Aorta (tissue), 5 donors: ENCODE measurements around the gene DPP8. TPM values are rescaled to one million over a fixed set of nuclear protein-coding genes. Genes with fewer than 3 reads are reported as not detected.
A peak's percentile ranks its signal among the peaks of the same experiment; 100 is the strongest.
"Not testable (repeated sequence)": the region's sequence is repeated elsewhere in the genome, so short reads cannot be mapped to it uniquely, and the experiment has no call there.

Experiments
- ATAC-seq: fragments of 200-7000 bp; cut with Tn5 transposase; one replicate; pipeline ENCODE4 v1.9.1; 2022; ENCODE audit warnings: moderate library complexity; ENCODE audit not compliant: low FRiP score
- DNase-seq, 2 donors: peaks; one replicate each; pipeline ENCODE4 v3.0.0-alpha.2; 2020
- H3K27ac ChIP-seq, 2 donors: one replicate each; pipeline ENCODE4 v1.5.1; 2013; ENCODE audit warnings: low read length in 2 of 2, mild to moderate bottlenecking in 2 of 2, moderate library complexity in 2 of 2, control low read depth in 1 of 2, inconsistent platforms in 1 of 2, low read depth in 1 of 2
- H3K27me3 ChIP-seq, 2 donors: one replicate each; pipeline ENCODE4 v1.6.1; 2013; ENCODE audit warnings: control low read depth in 1 of 2, low read length in 1 of 2, mild to moderate bottlenecking in 1 of 2, moderate library complexity in 1 of 2; ENCODE audit not compliant: insufficient read depth in 2 of 2, control insufficient read depth in 1 of 2
- H3K36me3 ChIP-seq, 2 donors: one replicate each; pipeline ENCODE4 v1.6.1; 2013; ENCODE audit warnings: control low read depth in 1 of 2, low read length in 1 of 2, mild to moderate bottlenecking in 1 of 2; ENCODE audit not compliant: insufficient read depth in 2 of 2, control insufficient read depth in 1 of 2
- H3K4me1 ChIP-seq, 2 donors: one replicate each; pipeline ENCODE4 v1.6.1; 2013; ENCODE audit warnings: low read length in 2 of 2, control low read depth in 1 of 2, mild to moderate bottlenecking in 1 of 2, moderate library complexity in 1 of 2; ENCODE audit not compliant: insufficient read depth in 2 of 2, control insufficient read depth in 1 of 2
- H3K4me3 ChIP-seq, 2 donors: one replicate each; pipeline ENCODE4 v1.5.1; 2013; ENCODE audit warnings: low read length in 2 of 2, control low read depth in 1 of 2, mild to moderate bottlenecking in 1 of 2
- H3K9me3 ChIP-seq: one replicate; pipeline ENCODE4 v1.6.1; 2013; ENCODE audit warnings: mild to moderate bottlenecking, low read length; ENCODE audit not compliant: control insufficient read depth
- WGBS, 2 donors: extraction: QIAGEN DNeasy Blood & Tissue Kit; methylation state at CpG; one replicate each; pipeline ENCODE4 v1.1.7; 2013; 5-methylcytosine and 5-hydroxymethylcytosine counted together
- intact Hi-C, 2 donors: fragments of 100-400 bp; cut with DNase I; formaldehyde crosslinking; loops; one replicate each; pipeline versions ENCODE4 v1.14.2 to v1.15.0; 2022
- polyA plus RNA-seq, 2 donors: library from polyadenylated mRNA; stranded (reverse); fragments of 200-250 nt; gene quantifications; one replicate each; pipeline ENCODE4 v1.2.3, GENCODE V29; 2013
- total RNA-seq, 2 donors: library from RNA; stranded (reverse); fragmentation: NEBNext Ultra II Directional; extraction: Animal tissue kit (Norgen Biotek cat#: 25700); gene quantifications; one replicate each; pipeline ENCODE4 v1.2.1, GENCODE V29; 2021
- donor health status: healthy with polysubstance abuse.
- donor health status: Bipolar disorder and iron deficiency.
- donor health status: DM: no; HTN: no; CAD: no.
- donor health status: DM: no; HTN: no; CAD: no.
- donor health status: DM: yes; HTN: yes; CAD: no.

DPP8 gene
- total and polyA plus RNA-seq, 4 donors: 10.6 to 43.7 (median 25.6) TPM

GRCh38 chr15:65399001-65399706 lies 118.3 kb downstream of the DPP8 start:
- H3K27me3 ChIP-seq: no peaks in the 10 kb centered on the region
- H3K4me3 ChIP-seq: no peak overlapping the region
- WGBS, 2 donors: 89 to 91% methylated on average over 11 of the region's 11 CpGs
- no peaks in the 10 kb centered on the region for H3K36me3 ChIP-seq
- H3K27ac ChIP-seq: no peak overlapping the region
- no peaks in the 10 kb centered on the region for H3K4me1 ChIP-seq
- intact Hi-C loops: no loop called here
- ATAC-seq (no peak), DNase-seq (peak; percentile 13 to 18)
- H3K9me3 ChIP-seq: no peaks in the 10 kb centered on the region

- 96 to 97% methylated on average over 16 of the region's 16 CpGs for WGBS, 2 donors
- intact Hi-C loops, H3K9me3 ChIP-seq, ATAC-seq, H3K27me3 ChIP-seq, H3K4me3 ChIP-seq, H3K27ac ChIP-seq, H3K4me1 ChIP-seq, H3K36me3 ChIP-seq: not testable (repeated sequence)
- peak in 1 of 2 donors; percentile 41 for DNase-seq
Observed at GRCh38 chr15:65398486-65398885, 119.0 kb downstream of the DPP8 start.

DNA sequence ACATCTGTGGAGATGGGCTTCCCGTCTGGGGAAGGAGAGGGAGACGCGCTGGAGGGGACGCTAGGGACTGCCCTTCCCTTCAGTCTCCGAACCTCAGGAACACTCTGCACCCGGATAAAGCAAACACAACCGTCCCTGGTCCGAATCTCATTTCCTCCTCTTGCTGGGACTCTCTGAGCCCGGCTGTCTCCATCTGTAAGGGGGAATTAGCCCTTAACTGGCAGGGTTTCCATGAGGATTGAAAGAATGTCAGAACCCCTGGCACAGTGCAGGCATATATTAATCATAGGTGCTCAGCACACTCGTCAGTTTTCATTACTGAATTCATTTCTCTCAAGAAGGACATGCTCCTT lies 120.5 kb downstream of the DPP8 start:
- intact Hi-C loops: no loop called here
- Histone ChIP-seq H3K27me3 (no peaks in the 10 kb centered on the region), H3K27ac (no peak overlapping the region), H3K9me3 (no peaks in the 10 kb centered on the region), H3K4me3 (no peak overlapping the region), H3K36me3 (no peaks in the 10 kb centered on the region), H3K4me1 (no peaks in the 10 kb centered on the region)
- WGBS, 2 donors: 18 to 20% methylated on average over 10 of the region's 10 CpGs
- no peak for ATAC-seq
- DNase-seq: no peak

DNA sequence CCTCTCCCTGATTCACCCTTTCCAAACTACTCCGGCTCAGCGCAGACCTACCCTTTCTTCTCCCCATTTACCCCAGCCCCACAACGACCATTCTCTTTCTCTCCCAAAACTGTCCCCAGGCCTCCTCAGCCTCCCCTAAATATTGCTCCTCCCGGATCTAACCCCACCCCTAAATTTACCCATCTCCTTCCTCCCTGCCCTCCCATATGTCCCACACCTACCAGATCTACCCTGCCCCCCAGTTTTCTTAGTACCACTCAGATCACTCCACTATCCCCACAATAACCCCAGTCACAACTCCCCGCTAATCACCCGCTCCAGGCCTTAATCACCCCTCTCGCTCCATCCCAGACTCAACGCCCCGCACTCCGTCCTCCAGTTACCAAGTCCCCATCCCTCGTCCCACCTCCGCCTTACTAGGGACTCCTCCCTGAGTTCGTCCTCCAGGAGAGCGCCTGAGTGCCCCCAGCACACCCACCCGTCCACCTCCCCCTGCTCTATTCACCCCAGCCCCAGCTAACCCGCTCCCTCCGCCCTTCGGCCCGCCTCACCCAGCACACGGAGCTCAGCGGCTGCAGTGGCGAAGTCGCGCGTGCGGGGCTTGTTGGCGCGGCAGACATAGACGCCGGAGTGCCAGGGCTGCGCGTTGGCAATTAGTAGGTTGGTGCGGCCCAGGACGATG lies 121.1 kb downstream of the DPP8 start:
- ATAC-seq (no peak), DNase-seq (peak in 1 of 2 donors; percentile 71)
- no peak overlapping the region for H3K4me3 ChIP-seq
- no peaks in the 10 kb centered on the region for H3K36me3 ChIP-seq
- intact Hi-C loops: no loop called here
- H3K9me3 ChIP-seq: no peaks in the 10 kb centered on the region
- H3K4me1 ChIP-seq: no peaks in the 10 kb centered on the region
- whole genome bisulfite sequencing, 2 donors: 15 to 17% methylated on average over 34 of the region's 34 CpGs
- H3K27me3 ChIP-seq: no peaks in the 10 kb centered on the region
- no peak overlapping the region for H3K27ac ChIP-seq

GRCh38 chr15:65395567-65396202 lies 121.8 kb downstream of the DPP8 start:
- H3K4me1 ChIP-seq: no peaks in the 10 kb centered on the region
- no peak overlapping the region for H3K4me3 ChIP-seq
- no peak for ATAC-seq
- no peaks in the 10 kb centered on the region for H3K27me3 ChIP-seq
- H3K27ac ChIP-seq: no peak overlapping the region
- intact Hi-C loops: no loop called here
- no peaks in the 10 kb centered on the region for H3K36me3 ChIP-seq
- DNase-seq: peak in 1 of 2 donors; percentile 71
- 13 to 16% methylated on average over 54 to 72 of the region's 72 CpGs for WGBS, 2 donors
- no peaks in the 10 kb centered on the region for H3K9me3 ChIP-seq

DNA sequence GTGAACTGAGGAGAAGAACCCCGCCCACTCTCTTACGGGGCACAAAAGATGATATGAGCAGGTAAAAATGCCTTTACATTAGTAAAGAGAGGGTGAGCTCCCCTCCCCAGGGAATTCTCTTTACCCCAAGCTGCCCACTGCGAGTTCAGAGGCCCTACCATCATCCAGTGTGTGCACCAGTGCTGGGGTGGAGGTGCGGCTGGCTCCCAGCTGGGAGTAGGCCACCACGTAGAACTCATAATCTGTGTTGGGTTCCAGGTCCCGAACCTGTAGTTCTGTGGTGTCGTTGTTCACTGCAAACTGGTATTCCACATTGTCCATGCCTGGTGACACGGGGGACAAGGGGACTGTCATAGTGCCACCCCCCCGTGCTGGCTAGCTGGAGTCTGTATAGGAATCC lies 122.6 kb downstream of the DPP8 start:
- 92 to 94% methylated on average over 9 of the region's 9 CpGs for WGBS, 2 donors
- Histone ChIP-seq H3K36me3 (no peaks in the 10 kb centered on the region), H3K27me3 (no peaks in the 10 kb centered on the region), H3K9me3 (no peaks in the 10 kb centered on the region), H3K4me1 (no peaks in the 10 kb centered on the region), H3K27ac (no peak overlapping the region), H3K4me3 (no peak overlapping the region)
- DNase-seq (peak; percentile 12 to 42), ATAC-seq (no peak)
- intact Hi-C loops: no loop called here

DNA sequence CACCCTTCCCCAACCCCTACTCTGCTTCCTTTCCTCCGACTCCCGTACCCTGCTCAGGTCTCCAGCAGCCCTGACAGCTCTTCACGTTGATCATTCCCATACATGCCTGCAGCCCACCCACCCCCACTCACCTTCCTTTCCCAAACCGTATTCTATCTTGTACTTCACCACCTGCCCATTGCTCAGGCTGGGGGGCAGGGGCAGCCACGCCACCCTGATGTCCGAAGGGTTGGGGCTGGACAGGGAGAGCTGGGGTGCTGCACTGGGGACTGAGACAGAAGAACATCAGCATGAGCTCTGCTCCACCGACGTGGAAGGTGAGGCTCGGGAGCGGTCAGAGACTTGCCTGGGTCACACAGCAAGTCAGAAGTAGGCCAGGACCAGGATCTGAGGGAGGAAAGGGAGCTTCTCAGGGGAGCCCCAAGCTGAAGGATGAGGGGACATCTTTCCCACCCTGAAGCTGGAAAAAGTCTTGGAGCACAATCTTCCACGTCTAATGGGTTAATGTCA lies 123.2 kb downstream of the DPP8 start:
- 91 to 92% methylated on average over 11 of the region's 11 CpGs for WGBS, 2 donors
- peak in 1 of 2 donors; percentile 58 for DNase-seq
- intact Hi-C loops: no loop called here

DNA sequence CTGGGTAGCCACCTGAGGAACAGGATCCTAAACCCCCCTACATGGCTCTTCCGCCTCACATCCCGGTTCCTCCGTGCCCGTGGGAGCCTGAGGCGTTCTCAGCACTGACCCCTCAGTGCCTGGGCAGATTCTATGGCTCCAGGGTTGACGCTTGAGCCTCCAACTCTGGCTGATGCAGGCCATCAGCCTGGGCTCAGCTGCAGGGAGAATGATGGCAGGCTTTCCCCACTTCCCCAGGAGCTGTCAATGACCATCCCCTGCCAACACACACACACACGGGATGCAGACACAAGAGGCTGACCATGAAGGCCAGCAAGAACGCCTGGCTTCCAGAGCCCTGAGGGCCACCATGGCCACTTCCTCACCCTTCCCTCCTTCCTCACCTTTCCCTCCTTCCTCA lies 123.9 kb downstream of the DPP8 start:
- ATAC-seq (no peak), DNase-seq (peak in 1 of 2 donors; percentile 26)
- WGBS, 2 donors: 92% methylated on average over 8 of the region's 8 CpGs
- intact Hi-C loops: no loop called here
- Histone ChIP-seq H3K27ac (no peak overlapping the region), H3K27me3 (no peaks in the 10 kb centered on the region), H3K4me1 (no peaks in the 10 kb centered on the region), H3K4me3 (no peak overlapping the region), H3K36me3 (no peaks in the 10 kb centered on the region), H3K9me3 (no peaks in the 10 kb centered on the region)

More for the DNA sequence above, 123.2 kb downstream of the DPP8 start:
- ATAC-seq: no peak
- Histone ChIP-seq H3K9me3 (no peaks in the 10 kb centered on the region), H3K36me3 (no peaks in the 10 kb centered on the region), H3K4me3 (no peak overlapping the region), H3K27ac (no peak overlapping the region), H3K4me1 (no peaks in the 10 kb centered on the region), H3K27me3 (no peaks in the 10 kb centered on the region)
